ENCODE results near the gene EMC10. TPM values are rescaled to one million over a fixed set of nuclear protein-coding genes. Genes with fewer than 3 reads are reported as not detected.

EMC10 gene
- total RNA-seq, 2 donors from 2014 or later, result 135 to 286 TPM

DNA sequence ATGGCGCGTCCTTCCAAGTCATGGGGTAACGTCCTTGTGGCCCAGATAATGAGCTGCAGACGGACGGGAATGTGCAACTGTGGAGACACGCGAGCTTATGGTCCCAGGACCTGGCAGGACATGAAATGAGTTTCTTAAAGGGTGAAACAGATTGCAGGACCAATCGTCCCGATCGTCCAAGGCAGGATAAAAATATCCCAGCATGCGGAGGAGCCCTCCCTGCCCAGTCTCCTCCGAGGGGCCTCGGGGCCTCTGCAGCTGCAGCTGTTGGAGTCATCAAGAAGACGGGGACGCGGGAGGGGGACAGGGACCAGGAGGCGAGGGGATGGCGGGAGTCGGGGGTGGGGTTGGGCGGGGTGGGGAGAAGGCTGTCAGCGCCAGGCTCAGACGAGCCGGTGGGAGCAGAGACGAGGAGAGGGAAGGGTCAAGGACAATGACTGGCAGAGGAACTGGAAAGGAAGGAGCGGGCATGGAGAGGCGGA, 14.7 kb downstream of the EMC10 start:
- Histone ChIP-seq H3K27ac (no peak overlapping the region), H3K9me3 (no peaks in the 10 kb centered on the region), H3K36me3 (no peaks in the 10 kb centered on the region), H3K4me1 (replicated peaks) (no peaks in the 10 kb centered on the region), H3K27me3 (replicated peaks; ENCODE audit: insufficient read depth) (no peaks in the 10 kb centered on the region), H3K4me3 (no peak overlapping the region)
- WGBS, result 30% methylated on average over 26 of the region's 26 CpGs
- TF ChIP-seq POLR2A (IDR thresholded peaks at IDR 0.05) (no peak), POLR2AphosphoS5 (IDR thresholded peaks at IDR 0.05) (no peak)
- TF ChIP-seq, protein P1, sequence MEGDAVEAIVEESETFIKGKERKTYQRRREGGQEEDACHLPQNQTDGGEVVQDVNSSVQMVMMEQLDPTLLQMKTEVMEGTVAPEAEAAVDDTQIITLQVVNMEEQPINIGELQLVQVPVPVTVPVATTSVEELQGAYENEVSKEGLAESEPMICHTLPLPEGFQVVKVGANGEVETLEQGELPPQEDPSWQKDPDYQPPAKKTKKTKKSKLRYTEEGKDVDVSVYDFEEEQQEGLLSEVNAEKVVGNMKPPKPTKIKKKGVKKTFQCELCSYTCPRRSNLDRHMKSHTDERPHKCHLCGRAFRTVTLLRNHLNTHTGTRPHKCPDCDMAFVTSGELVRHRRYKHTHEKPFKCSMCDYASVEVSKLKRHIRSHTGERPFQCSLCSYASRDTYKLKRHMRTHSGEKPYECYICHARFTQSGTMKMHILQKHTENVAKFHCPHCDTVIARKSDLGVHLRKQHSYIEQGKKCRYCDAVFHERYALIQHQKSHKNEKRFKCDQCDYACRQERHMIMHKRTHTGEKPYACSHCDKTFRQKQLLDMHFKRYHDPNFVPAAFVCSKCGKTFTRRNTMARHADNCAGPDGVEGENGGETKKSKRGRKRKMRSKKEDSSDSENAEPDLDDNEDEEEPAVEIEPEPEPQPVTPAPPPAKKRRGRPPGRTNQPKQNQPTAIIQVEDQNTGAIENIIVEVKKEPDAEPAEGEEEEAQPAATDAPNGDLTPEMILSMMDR (IDR thresholded peaks at IDR 0.05), result no peak
- DNase-seq (ENCODE audit: low spot score), result no peak
- intact Hi-C loops (cut with DNase I), result no loop called here

DNA sequence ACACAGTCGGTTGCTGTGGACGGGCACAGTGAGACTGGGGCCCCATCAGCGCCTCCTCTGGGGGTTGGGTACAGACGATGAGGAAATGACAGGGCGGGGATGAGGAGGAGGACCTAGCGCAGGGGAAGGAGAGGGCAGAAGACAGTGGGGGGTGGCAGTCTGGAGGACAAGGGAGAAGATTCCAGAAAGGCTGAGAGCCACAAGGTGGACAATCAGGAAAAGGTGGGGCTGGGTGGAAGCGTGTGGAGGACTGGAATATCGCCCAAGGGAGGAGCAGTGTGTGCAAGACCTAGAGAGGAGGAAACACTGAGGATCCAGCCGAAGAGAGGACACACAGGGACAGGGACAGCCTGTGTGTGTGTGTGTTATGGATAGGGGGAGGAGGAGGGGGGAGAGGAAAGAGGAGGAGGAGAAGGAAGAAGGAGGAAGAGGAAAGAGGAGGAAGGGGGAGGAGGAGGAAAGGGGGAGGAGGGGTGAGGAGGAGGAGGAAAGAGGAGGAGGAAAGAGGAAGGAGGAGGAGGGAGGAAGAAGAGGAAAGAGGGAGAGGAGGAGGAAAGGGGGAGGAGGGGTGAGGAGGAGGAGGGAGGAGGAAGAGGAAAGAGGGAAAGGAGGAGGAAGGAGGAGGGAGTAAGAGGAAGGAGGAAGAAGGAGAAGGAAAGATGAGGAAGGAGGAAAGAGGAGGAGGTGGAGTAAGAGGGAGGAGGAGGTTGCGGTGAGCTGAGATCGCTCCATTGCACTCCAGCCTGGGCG, 16.2 kb downstream of the EMC10 start:
- Histone ChIP-seq H3K27me3 (replicated peaks; ENCODE audit: insufficient read depth) (no peaks in the 10 kb centered on the region), H3K9me3 (no peaks in the 10 kb centered on the region), H3K36me3 (no peaks in the 10 kb centered on the region), H3K4me3 (no peak overlapping the region), H3K4me1 (replicated peaks) (no peaks in the 10 kb centered on the region), H3K27ac (no peak overlapping the region)
- DNase-seq (ENCODE audit: low spot score), result no peak
- TF ChIP-seq, protein P1 (IDR thresholded peaks at IDR 0.05), result no peak
- TF ChIP-seq POLR2AphosphoS5 (IDR thresholded peaks at IDR 0.05) (no peak), POLR2A (IDR thresholded peaks at IDR 0.05) (no peak)
- 5% methylated on average over 9 of the region's 12 CpGs for WGBS
- intact Hi-C loops (cut with DNase I), result no loop called here

DNA sequence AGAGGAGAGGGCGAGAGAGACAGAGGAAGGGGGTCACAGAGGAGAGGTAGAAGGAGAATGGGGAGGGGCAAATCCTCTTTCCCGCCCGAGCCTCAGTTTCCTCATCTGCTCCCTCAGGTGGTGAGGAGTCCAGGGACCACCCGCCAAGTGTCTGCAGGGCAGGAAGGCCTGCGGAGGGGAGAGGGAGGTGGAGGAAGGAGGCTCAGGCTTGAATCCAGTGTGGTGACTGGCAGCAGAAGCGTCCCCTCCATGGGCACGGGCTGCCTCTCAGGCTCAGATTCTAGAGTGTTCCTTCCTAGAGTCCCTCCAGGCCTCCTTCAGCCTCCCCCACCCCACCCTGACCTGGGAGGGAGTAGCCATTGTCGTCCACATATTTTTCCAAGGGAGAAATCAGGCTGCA, 16.9 kb downstream of the EMC10 start:
- WGBS, result 65% methylated on average over 8 of the region's 8 CpGs
- intact Hi-C loops (cut with DNase I), result no loop called here
- no peak overlapping the region for H3K27ac ChIP-seq

DNA sequence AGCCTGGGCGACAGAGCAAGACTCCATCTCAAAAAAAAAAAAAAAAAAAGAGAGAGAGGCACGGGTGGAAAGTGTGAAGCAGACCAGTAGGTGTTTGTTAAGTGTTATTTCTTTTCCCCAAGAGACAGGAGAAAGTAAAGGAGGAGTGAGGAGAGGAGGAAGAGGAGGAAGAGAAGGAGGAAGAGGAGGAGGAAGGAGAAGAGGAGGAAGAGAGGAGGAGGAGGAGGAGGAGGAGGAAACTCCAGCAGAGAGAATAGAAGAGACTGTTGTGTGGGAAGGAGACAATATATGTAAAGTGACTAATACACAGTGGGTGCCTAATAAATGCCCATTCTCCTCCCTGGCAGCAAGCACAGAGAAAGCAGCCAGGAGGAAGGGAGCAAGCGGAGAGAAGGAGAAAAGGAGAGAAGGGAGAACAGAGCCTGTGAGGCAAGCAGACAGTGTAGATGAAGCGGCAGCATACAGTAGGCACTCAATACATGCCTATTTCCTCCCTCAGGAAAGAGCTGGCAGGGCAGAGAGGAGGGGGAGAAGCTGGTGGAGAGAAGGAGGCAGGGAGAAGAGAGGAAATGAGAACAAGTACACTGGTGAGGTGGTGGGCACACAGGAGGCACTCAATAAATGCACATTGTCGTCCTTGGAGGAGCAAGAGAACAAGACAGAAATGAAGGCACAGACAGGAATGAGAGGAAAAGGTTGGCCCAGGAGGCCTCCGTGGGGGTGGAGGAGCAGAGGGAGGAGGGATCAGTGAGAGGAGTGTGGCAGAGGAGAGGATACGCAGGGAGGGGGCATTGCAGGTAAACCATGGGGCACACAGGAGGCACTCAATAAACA, 18.1 kb downstream of the EMC10 start:
- no peak for DNase-seq (ENCODE audit: low spot score)
- intact Hi-C loops (cut with DNase I), result no loop called here
- no peaks in the 10 kb centered on the region for H3K27me3 ChIP-seq (replicated peaks; ENCODE audit: insufficient read depth)
- H3K4me3 ChIP-seq, result no peak overlapping the region
- WGBS, result 59% methylated on average over 7 of the region's 7 CpGs
- H3K9me3 ChIP-seq, result no peaks in the 10 kb centered on the region
- no peak overlapping the region for H3K27ac ChIP-seq
- no peaks in the 10 kb centered on the region for H3K36me3 ChIP-seq
- H3K4me1 ChIP-seq (replicated peaks), result no peaks in the 10 kb centered on the region
- TF ChIP-seq POLR2AphosphoS5 (IDR thresholded peaks at IDR 0.05) (no peak), POLR2A (IDR thresholded peaks at IDR 0.05) (no peak)
- TF ChIP-seq, protein P1 (IDR thresholded peaks at IDR 0.05), result no peak

More for the DNA sequence above, 16.9 kb downstream of the EMC10 start:
- Histone ChIP-seq H3K36me3 (no peaks in the 10 kb centered on the region), H3K27me3 (replicated peaks; ENCODE audit: insufficient read depth) (no peaks in the 10 kb centered on the region), H3K4me1 (replicated peaks) (no peaks in the 10 kb centered on the region), H3K9me3 (no peaks in the 10 kb centered on the region), H3K4me3 (no peak overlapping the region)
- TF ChIP-seq POLR2AphosphoS5 (IDR thresholded peaks at IDR 0.05), result no peak
- TF ChIP-seq, protein P1 (IDR thresholded peaks at IDR 0.05), result no peak
- no peak for TF ChIP-seq POLR2A (IDR thresholded peaks at IDR 0.05)
- no peak for DNase-seq (ENCODE audit: low spot score)

All from prostate gland (tissue), 2 donors.